Heart left ventricle (tissue), 13 donors: ENCODE results near the gene HSPA12A.

ENCODE experiments used
- CTCF ChIP-seq, 12 donors: fragments of 200-600 bp; sonication (generic) in 4 of 12; IDR thresholded peaks; one replicate each; pipeline versions ENCODE4 v1.5.0 to v1.8.0; 2018 to 2022; ENCODE audit warnings: antibody characterized with exemption in 12 of 12, mild to moderate bottlenecking in 5 of 12
- POLR2A ChIP-seq, 2 donors: fragments of 450-650 bp; IDR thresholded peaks; one replicate each; pipeline ENCODE4 v1.6.1; 2017; ENCODE audit warnings: antibody characterized with exemption in 2 of 2, mild to moderate bottlenecking in 2 of 2, moderate library complexity in 2 of 2
- donor health status: ischemic (EF 13 %, LVEDD 7.1; RV severe dilation, severe dysfunction).
- donor health status: DM: no; HTN: yes; CAD: no.
- donor health status: DM: no; HTN: no; CAD: no.
- donor health status: ischemic (EF 25% LVEDD 6.9; RV normal size, moderate dysfunction).
- donor health status: ischemic (EF 25% LVEDD 5.7; RV mildly dilated, moderate dysfunction).
- donor health status: ischemic (EF 35%, LVEDD 5.7; RV mildly dilated, moderate dysfunction).
- donor health status: nonischemic (EF 11% LVEDD 7.7; RV severe dilation, severe dysfunction).
- donor health status: DM: yes; HTN: yes; CAD: no.
- donor health status: PGD.
- donor health status: ischemic (EF 29% LVEDD 5.4; RV normal size, mild dysfunction).
- donor health status: nonischemic (EF 23%, LVEDD 6.1; RV moderate dilation, normal function).

GRCh38 chr10:116626815-116627214, 115.6 kb downstream of the HSPA12A start:
- TF ChIP-seq POLR2A (IDR thresholded peaks at IDR 0.05) (no peak), CTCF (IDR thresholded peaks at IDR 0.05) (no peak)
